Neuronal stem cell (in vitro differentiated cells): ENCODE data around the gene WDR83.

Experiments
- DNase-seq: peaks from one replicate; pipeline ENCODE4 v3.0.0-alpha.2; 2013; ENCODE audit warnings: low spot score
- H2AFZ ChIP-seq: one replicate; pipeline ENCODE4 v1.6.1; 2013; ENCODE audit warnings: mild to moderate bottlenecking, low read length, inconsistent platforms
- H2AK5ac ChIP-seq: 2 replicates; pipeline ENCODE4 v1.6.1; 2013; ENCODE audit warnings: low read depth, mild to moderate bottlenecking, inconsistent platforms, low read length, moderate library complexity, mixed read lengths
- H2BK120ac ChIP-seq: 2 replicates; pipeline ENCODE4 v1.6.1; 2013; ENCODE audit warnings: low read depth, mild to moderate bottlenecking, inconsistent platforms, low read length, moderate library complexity, mixed read lengths
- H2BK12ac ChIP-seq: one replicate; pipeline ENCODE4 v1.6.1; 2013; ENCODE audit warnings: low read length, inconsistent platforms
- H2BK15ac ChIP-seq: 2 replicates; pipeline ENCODE4 v1.6.1; 2013; ENCODE audit warnings: mild to moderate bottlenecking, low read length, inconsistent platforms, mixed read lengths
- H2BK5ac ChIP-seq: one replicate; pipeline ENCODE4 v1.6.1; 2013; ENCODE audit warnings: inconsistent platforms, mild to moderate bottlenecking, low read length, moderate library complexity
- H3K14ac ChIP-seq: one replicate; pipeline ENCODE4 v1.6.1; 2013; ENCODE audit warnings: low read length, inconsistent platforms
- H3K18ac ChIP-seq: 2 replicates; pipeline ENCODE4 v1.6.1; 2013; ENCODE audit warnings: low read length, inconsistent platforms
- H3K23ac ChIP-seq: 2 replicates; pipeline ENCODE4 v1.6.1; 2013; ENCODE audit warnings: low read depth, mild to moderate bottlenecking, mixed read lengths, low read length, inconsistent platforms; ENCODE audit not compliant: poor library complexity
- H3K27ac ChIP-seq: replicated peaks from 3 replicates; pipeline ENCODE4 v1.5.1; 2013; ENCODE audit warnings: low read length, inconsistent platforms
- H3K27me3 ChIP-seq, 3 experiments: 2 replicates each; pipeline ENCODE4 v1.6.1; 2013; ENCODE audit warnings: low read length in 3 of 3, mild to moderate bottlenecking in 2 of 3, inconsistent platforms in 1 of 3, low read depth in 1 of 3, mixed read lengths in 1 of 3, moderate library complexity in 1 of 3; ENCODE audit not compliant: control insufficient read depth in 3 of 3, insufficient read depth in 3 of 3
- H3K36me3 ChIP-seq, 2 donors: replicated peaks in 1 of 2; 2 replicates each; pipeline ENCODE4 v1.6.1; 2013; ENCODE audit warnings: low read length in 2 of 2; ENCODE audit not compliant: control insufficient read depth in 2 of 2, insufficient read depth in 2 of 2
- H3K4ac ChIP-seq: 2 replicates; pipeline ENCODE4 v1.6.1; 2013; ENCODE audit warnings: inconsistent platforms, mild to moderate bottlenecking, low read length, moderate library complexity
- H3K4me1 ChIP-seq, 2 donors: 1 replicate in 1 of 2; 2 replicates in 1 of 2; pipeline ENCODE4 v1.6.1; 2013; ENCODE audit warnings: low read length in 2 of 2, low read depth in 1 of 2; ENCODE audit not compliant: control insufficient read depth in 2 of 2, insufficient read depth in 1 of 2
- H3K4me2 ChIP-seq: one replicate; pipeline ENCODE4 v1.6.1; 2013; ENCODE audit warnings: mild to moderate bottlenecking, low read length, inconsistent platforms; ENCODE audit not compliant: insufficient read depth, poor library complexity, severe bottlenecking
- H3K4me3 ChIP-seq, 2 donors: 2 replicates each; pipeline ENCODE4 v1.5.1; 2013; ENCODE audit warnings: low read length in 2 of 2, mild to moderate bottlenecking in 2 of 2, inconsistent platforms in 1 of 2, moderate library complexity in 1 of 2
- H3K79me1 ChIP-seq: one replicate; pipeline ENCODE4 v1.6.1; 2013; ENCODE audit warnings: low read depth, mild to moderate bottlenecking, inconsistent platforms, low read length, moderate library complexity
- H3K9ac ChIP-seq: one replicate; pipeline ENCODE4 v1.6.1; 2013; ENCODE audit warnings: mild to moderate bottlenecking, low read depth, low read length, inconsistent platforms; ENCODE audit not compliant: poor library complexity
- H3K9me3 ChIP-seq, 2 donors: replicated peaks in 1 of 2; 2 replicates each; pipeline versions ENCODE3 to v1.6.1; 2013; ENCODE audit warnings: low read length in 2 of 2, mild to moderate bottlenecking in 2 of 2, inconsistent platforms in 1 of 2, low read depth in 1 of 2, mixed read lengths in 1 of 2, moderate library complexity in 1 of 2; ENCODE audit not compliant: control insufficient read depth in 2 of 2, insufficient read depth in 1 of 2
- H4K8ac ChIP-seq: one replicate; pipeline ENCODE4 v1.6.1; 2013; ENCODE audit warnings: low read depth, mild to moderate bottlenecking, inconsistent platforms, low read length, moderate library complexity
- H4K91ac ChIP-seq: one replicate; pipeline ENCODE4 v1.6.1; 2013; ENCODE audit warnings: low read length, low read depth, mild to moderate bottlenecking, inconsistent platforms; ENCODE audit not compliant: poor library complexity
- WGBS, 2 donors: extraction: QIAGEN DNeasy Blood & Tissue Kit; methylation state at CpG; one replicate each; pipeline ENCODE4 v1.1.7; 2013; ENCODE audit warnings: missing lambda C conversion rate in 2 of 2, mixed read lengths in 1 of 2; ENCODE audit not compliant: insufficient read length in 2 of 2, insufficient replicate concordance in 1 of 2; ENCODE audit errors: extremely low coverage in 2 of 2; 5-methylcytosine and 5-hydroxymethylcytosine counted together

Gene WDR83

DNA sequence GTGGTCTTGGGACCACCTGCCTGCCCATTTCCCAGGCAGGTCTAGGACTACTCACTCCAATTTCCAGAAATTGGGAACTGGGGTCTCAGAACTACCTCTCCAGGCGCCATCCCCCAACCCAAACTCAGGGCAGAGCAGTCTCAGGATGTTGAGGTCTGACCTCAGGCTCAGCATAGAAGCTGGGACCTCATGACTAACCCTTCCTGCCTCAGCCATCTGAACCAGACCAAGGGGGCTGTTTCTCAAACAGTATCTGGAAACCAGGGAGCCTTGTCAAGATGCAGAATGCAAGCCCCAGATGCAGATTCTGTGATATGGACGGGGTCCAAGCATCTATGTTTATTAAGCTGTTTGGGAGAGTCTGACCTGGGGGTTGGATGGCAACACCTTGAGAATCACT, 28.5 kb downstream of the WDR83 start:
- H3K9me3 ChIP-seq = no peaks in the 10 kb centered on the region
- H3K4ac ChIP-seq = no peak overlapping the region
- no peak overlapping the region for H3K23ac ChIP-seq
- peak overlapping the region in 1 of 2 donors; percentile 99 for H3K4me3 ChIP-seq
- no peaks in the 10 kb centered on the region for H3K27me3 ChIP-seq
- H4K8ac ChIP-seq = no peak overlapping the region
- no peak overlapping the region for H3K4me2 ChIP-seq
- H3K9ac ChIP-seq = no peak overlapping the region
- H3K18ac ChIP-seq = no peak overlapping the region
- no peak overlapping the region for H2BK5ac ChIP-seq
- no peak overlapping the region for H2BK15ac ChIP-seq
- peaks cover 13 to 21% of the 10 kb centered on the region in 2 donors for H3K36me3 ChIP-seq
- no peak overlapping the region for H3K27ac ChIP-seq
- DNase-seq = no peak
- no peak overlapping the region for H4K91ac ChIP-seq
- H3K4me1 ChIP-seq = peaks cover 3% of the 10 kb centered on the region in 2 donors
- no CpG with 5 or more reads among the region's 2 CpGs for WGBS, 2 donors
- H2BK12ac ChIP-seq = no peak overlapping the region
- H2AFZ ChIP-seq = no peak overlapping the region
- H3K79me1 ChIP-seq = peaks cover 2% of the 10 kb centered on the region
- no peak overlapping the region for H2BK120ac ChIP-seq
- no peak overlapping the region for H3K14ac ChIP-seq
- H2AK5ac ChIP-seq = no peak overlapping the region

DNA sequence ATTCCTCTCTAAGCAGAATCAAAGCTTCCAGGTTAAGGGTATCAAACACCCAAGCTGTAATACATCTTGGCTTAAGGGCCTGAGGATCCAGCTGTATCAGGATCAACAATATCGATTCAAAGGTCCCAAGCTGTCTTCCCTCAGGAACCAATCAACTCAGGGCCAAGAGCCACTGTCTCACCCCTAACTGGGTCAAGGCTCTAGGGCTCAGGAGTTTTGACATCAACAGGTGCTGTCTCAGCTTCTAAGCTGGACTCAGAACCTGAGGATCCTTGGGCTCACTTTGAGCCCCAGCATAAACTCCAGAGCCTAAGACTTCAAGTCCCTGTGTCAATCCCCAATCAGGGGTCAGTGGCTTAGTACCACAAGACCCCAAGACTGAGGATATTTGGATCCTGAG, 28.9 kb downstream of the WDR83 start:
- no peak overlapping the region for H2AK5ac ChIP-seq
- peak overlapping the region in 1 of 2 donors; percentile 99 for H3K4me3 ChIP-seq
- H2BK12ac ChIP-seq = no peak overlapping the region
- H2AFZ ChIP-seq = peak overlapping the region; percentile 97
- WGBS, 2 donors = no CpG with 5 or more reads among the region's 1 CpG
- no peak overlapping the region for H2BK120ac ChIP-seq
- no peaks in the 10 kb centered on the region for H3K9me3 ChIP-seq
- H2BK15ac ChIP-seq = no peak overlapping the region
- peak overlapping the region; percentile 98 for H3K4me2 ChIP-seq
- H2BK5ac ChIP-seq = no peak overlapping the region
- no peaks in the 10 kb centered on the region for H3K27me3 ChIP-seq
- H3K9ac ChIP-seq = peak overlapping the region; percentile 39
- peaks cover 3% of the 10 kb centered on the region in 2 donors for H3K4me1 ChIP-seq
- no peak overlapping the region for H4K91ac ChIP-seq
- no peak overlapping the region for H4K8ac ChIP-seq
- H3K36me3 ChIP-seq = peaks cover 15 to 25% of the 10 kb centered on the region in 2 donors
- H3K79me1 ChIP-seq = peaks cover 2% of the 10 kb centered on the region
- H3K23ac ChIP-seq = no peak overlapping the region
- no peak overlapping the region for H3K27ac ChIP-seq
- H3K4ac ChIP-seq = no peak overlapping the region
- H3K14ac ChIP-seq = no peak overlapping the region
- H3K18ac ChIP-seq = no peak overlapping the region
- no peak for DNase-seq

DNA sequence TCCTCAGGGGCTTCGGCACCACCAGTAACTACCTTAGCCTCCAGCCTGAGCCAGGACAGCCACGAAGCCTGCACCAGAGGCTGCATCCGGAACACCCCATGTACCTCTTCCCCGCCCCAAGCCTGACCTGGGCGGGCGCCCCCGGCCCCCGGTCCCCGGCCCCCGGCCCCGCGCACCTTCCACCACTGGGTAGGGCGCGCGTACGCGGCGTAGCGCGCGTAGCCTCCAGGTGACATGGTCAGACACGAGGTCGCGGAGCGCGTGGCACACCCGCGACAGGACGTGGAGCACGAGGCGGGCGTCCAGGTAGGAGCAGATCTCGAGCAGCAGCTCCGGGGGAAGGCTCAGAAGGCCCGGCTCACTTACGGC, 29.4 kb downstream of the WDR83 start:
- Histone ChIP-seq H3K4ac (peak overlapping the region; percentile 53), H2AFZ (peak overlapping the region; percentile 97), H3K27ac (no peak overlapping the region), H3K18ac (peak overlapping the region; percentile 71), H4K8ac (no peak overlapping the region), H4K91ac (no peak overlapping the region), H3K4me2 (peak overlapping the region; percentile 98), H2BK120ac (no peak overlapping the region), H3K4me3 (peak overlapping the region; percentile 80 to 99), H3K4me1 (peaks cover 3% of the 10 kb centered on the region in 2 donors), H3K9ac (peak overlapping the region; percentile 96), H3K79me1 (peaks cover 2% of the 10 kb centered on the region), H3K9me3 (no peaks in the 10 kb centered on the region), H3K14ac (peak overlapping the region; percentile 47), H2BK15ac (no peak overlapping the region), H3K27me3 (no peaks in the 10 kb centered on the region), H2AK5ac (no peak overlapping the region), H2BK12ac (no peak overlapping the region), H2BK5ac (peak overlapping the region; percentile 96), H3K23ac (peak overlapping the region; percentile 83), H3K36me3 (peaks cover 20 to 29% of the 10 kb centered on the region in 2 donors)
- no CpG with 5 or more reads among the region's 36 CpGs for WGBS, 2 donors
- DNase-seq = no peak

DNA sequence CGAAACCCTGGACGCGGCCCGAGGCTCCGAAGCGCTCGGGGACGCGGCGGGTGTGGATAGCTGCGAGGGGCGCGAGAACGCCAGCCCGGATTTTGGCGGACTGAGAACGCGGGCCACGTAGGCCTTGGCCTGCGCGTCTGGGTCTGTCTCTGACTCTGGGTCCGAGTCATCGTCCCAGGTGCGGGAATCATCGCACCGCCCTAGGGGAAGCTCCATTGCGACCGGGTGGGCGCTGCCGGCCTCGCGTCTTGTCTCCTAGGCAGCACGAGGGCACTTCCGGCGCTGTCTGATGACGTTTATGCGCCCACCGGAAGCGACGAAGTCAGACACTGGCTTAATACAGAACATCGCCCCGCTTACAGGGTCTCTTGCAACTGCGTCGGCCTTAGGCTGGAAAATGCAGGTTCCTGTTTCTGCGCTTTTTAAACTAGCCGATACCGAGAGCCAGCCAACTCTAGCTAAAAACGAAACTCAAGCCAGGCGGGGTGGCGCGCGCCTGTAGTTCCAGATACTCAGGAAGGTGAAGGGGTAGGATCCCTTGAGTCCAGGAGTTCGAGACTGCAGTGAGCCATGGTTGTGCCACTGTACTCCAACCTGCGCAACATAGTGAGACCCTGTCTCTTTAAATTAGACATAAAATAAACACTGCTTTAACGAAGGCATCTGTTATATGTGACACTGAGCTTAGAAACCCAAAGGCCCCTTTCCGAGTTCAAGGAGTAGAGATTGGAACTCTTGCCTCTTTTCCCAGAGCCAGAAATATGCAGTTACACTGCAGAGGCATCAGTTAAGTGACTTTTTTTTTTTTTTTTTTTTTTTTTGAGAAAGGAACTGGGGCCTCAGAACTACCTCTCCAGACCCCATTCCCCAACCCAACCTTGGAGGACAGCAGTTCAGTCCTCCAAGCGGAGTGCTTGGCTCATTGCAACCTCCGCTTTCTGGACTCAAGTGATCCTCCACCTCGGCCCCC, 30.0 kb downstream of the WDR83 start, which contains the start of gene FBXW9:
TSS of gene FBXW9 (minus strand) at position 266 of the 970 bp plus-strand sequence. CDS start at position 216, 50 bp downstream.
- H2AK5ac ChIP-seq = no peak within 1 kb of the TSS
- H3K4me1 ChIP-seq = peaks cover 3% of the 10 kb centered on the region in 2 donors
- peak within 1 kb of the TSS; percentile 97 for H2AFZ ChIP-seq
- H3K9me3 ChIP-seq = no peaks in the 10 kb centered on the region
- no peak within 1 kb of the TSS for H4K91ac ChIP-seq
- H3K79me1 ChIP-seq = peaks cover 4% of the 10 kb centered on the region
- WGBS, 2 donors = no CpG with 5 or more reads among the region's 59 CpGs
- peak within 1 kb of the TSS; percentile 53 for H3K4ac ChIP-seq
- H3K4me3 ChIP-seq = peak within 1 kb of the TSS; percentile 80 to 99
- peak within 1 kb of the TSS; percentile 76 for H3K18ac ChIP-seq
- H3K14ac ChIP-seq = peak within 1 kb of the TSS; percentile 47
- H2BK120ac ChIP-seq = no peak within 1 kb of the TSS
- no peak within 1 kb of the TSS for H2BK12ac ChIP-seq
- H4K8ac ChIP-seq = no peak within 1 kb of the TSS
- peak; percentile 96 for DNase-seq
- peak within 1 kb of the TSS; percentile 96 for H3K9ac ChIP-seq
- peak within 1 kb of the TSS; percentile 98 for H3K4me2 ChIP-seq
- H3K27me3 ChIP-seq = no peaks in the 10 kb centered on the region
- peak within 1 kb of the TSS; percentile 96 for H2BK5ac ChIP-seq
- H3K36me3 ChIP-seq = peaks cover 27 to 36% of the 10 kb centered on the region in 2 donors
- peak within 1 kb of the TSS; percentile 86 for H3K27ac ChIP-seq
- no peak within 1 kb of the TSS for H2BK15ac ChIP-seq
- peak within 1 kb of the TSS; percentile 83 for H3K23ac ChIP-seq
